OCI-LY7 (cell line): ENCODE data around the gene FBLN2. TPM values are rescaled to one million over a fixed set of nuclear protein-coding genes. Genes with fewer than 3 reads are reported as not detected.

Experiments used
- BruUV-seq: library from RNA; stranded (reverse); fragments of 400-500 nt; replicated peaks from 2 replicates; lab custom pipeline; 2021; lab: Mats Ljungman, UMichigan
- CTCF ChIA-PET: fragments of 300-600 bp; sonication (Branson Sonifier 250); formaldehyde crosslinking; loops from one replicate; lab custom pipeline; 2022; ENCODE audit warnings: antibody characterized with exemption; ENCODE audit not compliant: unreplicated experiment; lab: Charles Lee
- POLR2A ChIA-PET: fragments of 300-600 bp; sonication (Branson Sonifier 250); formaldehyde crosslinking; loops from one replicate; lab custom pipeline; 2022; ENCODE audit warnings: antibody characterized with exemption; lab: Charles Lee
- DNase-seq: peaks from one replicate; pipeline ENCODE4 v3.0.0-alpha.2; 2015; ENCODE audit warnings: low spot score
- H2AFZ ChIP-seq: fragments of 200-600 bp; sonication (generic), shearing (Covaris generic); 2 replicates; pipeline ENCODE4 v1.6.1; 2014; ENCODE audit warnings: mild to moderate bottlenecking, antibody characterized with exemption, low read length, moderate library complexity
- H3K27ac ChIP-seq: fragments of 200-600 bp; sonication (generic); 2 replicates; pipeline ENCODE4 v1.5.1; 2014; ENCODE audit warnings: mixed run types, low read depth, mild to moderate bottlenecking, moderate library complexity, low read length, inconsistent platforms; ENCODE audit not compliant: poor library complexity, severe bottlenecking
- H3K36me3 ChIP-seq: fragments of 200-600 bp; sonication (generic); 2 replicates; pipeline ENCODE4 v1.6.1; 2014; ENCODE audit warnings: mild to moderate bottlenecking, antibody characterized with exemption, low read length, moderate library complexity, mixed read lengths; ENCODE audit not compliant: insufficient read depth
- H3K4me1 ChIP-seq: fragments of 200-600 bp; sonication (generic); 2 replicates; pipeline ENCODE4 v1.5.1; 2014; ENCODE audit warnings: mild to moderate bottlenecking, low read length; ENCODE audit not compliant: insufficient read depth, poor library complexity, severe bottlenecking
- H3K4me2 ChIP-seq: fragments of 200-600 bp; sonication (generic); 2 replicates; pipeline ENCODE4 v1.6.1; 2014; ENCODE audit warnings: mild to moderate bottlenecking, low read length
- H3K4me3 ChIP-seq: fragments of 200-600 bp; sonication (generic); 2 replicates; pipeline ENCODE4 v1.5.1; 2014; ENCODE audit warnings: mild to moderate bottlenecking, low read depth, low read length; ENCODE audit not compliant: poor library complexity, severe bottlenecking
- H3K79me2 ChIP-seq: fragments of 200-600 bp; sonication (generic); 2 replicates; pipeline ENCODE4 v1.6.1; 2016; ENCODE audit warnings: low read depth, mild to moderate bottlenecking, low read length, moderate library complexity, mixed read lengths; ENCODE audit not compliant: insufficient read depth
- H3K9me2 ChIP-seq: fragments of 200-600 bp; sonication (generic); 2 replicates; pipeline ENCODE4 v1.6.1; 2016; ENCODE audit warnings: mild to moderate bottlenecking, low read length, mixed read lengths; ENCODE audit not compliant: insufficient read depth
- H3K9me3 ChIP-seq: fragments of 200-600 bp; sonication (generic); 2 replicates; pipeline ENCODE4 v1.6.1; 2014; ENCODE audit warnings: mild to moderate bottlenecking, mixed run types, low read length, mixed read lengths
- H4K20me1 ChIP-seq: fragments of 200-600 bp; sonication (generic); 2 replicates; pipeline ENCODE4 v1.6.1; 2014; ENCODE audit warnings: mild to moderate bottlenecking, antibody characterized with exemption, low read length, moderate library complexity, mixed read lengths; ENCODE audit not compliant: insufficient read depth
- CTCF ChIP-seq: fragments of 200-600 bp; sonication (generic); conservative IDR thresholded peaks from 2 replicates; pipeline ENCODE4 v1.5.1; 2014; ENCODE audit warnings: mild to moderate bottlenecking, antibody characterized with exemption, low read length, moderate library complexity, mixed read lengths
- EZH2phosphoT487 ChIP-seq: fragments of 200-600 bp; sonication (generic); IDR thresholded peaks from 2 replicates; pipeline ENCODE4 v1.6.1; 2018; ENCODE audit warnings: low read depth, borderline replicate concordance, mild to moderate bottlenecking, mixed run types, antibody characterized with exemption, low read length, moderate library complexity, mixed read lengths
- intact Hi-C: fragments of 100-400 bp; cut with micrococcal nuclease; formaldehyde crosslinking; loops from one replicate; pipeline ENCODE4 v1.10.0; 2022; ENCODE audit not compliant: unreplicated experiment
- total RNA-seq, 2 experiments: library from RNA; depleted of rRNA in 1 of 2; stranded (reverse); fragments of >200 nt in 1 of 2; shearing (Covaris generic) in 1 of 2; gene quantifications; 2 replicates each; pipeline ENCODE4 v1.2.3, GENCODE V29; 2014 to 2022

The FBLN2 gene
- total RNA-seq, 2 experiments from 2014 or later = not detected

- POLR2A ChIA-PET = no interaction called here
- H3K27ac ChIP-seq = no peak overlapping the region
- H3K4me3 ChIP-seq = no peak overlapping the region
- H3K9me3 ChIP-seq = no peaks in the 10 kb centered on the region
- BruUV-seq = no TSS peak
- CTCF ChIA-PET = no interaction called here
- no peak for TF ChIP-seq EZH2phosphoT487
- no peak for TF ChIP-seq CTCF
- no peaks in the 10 kb centered on the region for H3K36me3 ChIP-seq
- H3K4me2 ChIP-seq = no peak overlapping the region
- no peaks in the 10 kb centered on the region for H4K20me1 ChIP-seq
- H3K4me1 ChIP-seq = no peaks in the 10 kb centered on the region
- no peaks in the 10 kb centered on the region for H3K9me2 ChIP-seq
- DNase-seq = no peak
- H2AFZ ChIP-seq = no peak overlapping the region
- intact Hi-C loops = no loop called here
- no peaks in the 10 kb centered on the region for H3K79me2 ChIP-seq
Measured at GRCh38 chr3:13613343-13614190, 64.6 kb downstream of the FBLN2 start.

GRCh38 chr3:13614607-13615006 lies 65.7 kb downstream of the FBLN2 start:
- no peaks in the 10 kb centered on the region for H3K4me1 ChIP-seq
- no peaks in the 10 kb centered on the region for H3K79me2 ChIP-seq
- ChIA-PET POLR2A (no interaction called here), CTCF (no interaction called here)
- no peak overlapping the region for H2AFZ ChIP-seq
- BruUV-seq = no TSS peak
- no peaks in the 10 kb centered on the region for H3K9me2 ChIP-seq
- H3K4me3 ChIP-seq = no peak overlapping the region
- no peaks in the 10 kb centered on the region for H4K20me1 ChIP-seq
- intact Hi-C loops = no loop called here
- no peak overlapping the region for H3K4me2 ChIP-seq
- TF ChIP-seq EZH2phosphoT487 = no peak
- TF ChIP-seq CTCF = no peak
- DNase-seq = no peak
- H3K27ac ChIP-seq = no peak overlapping the region
- H3K36me3 ChIP-seq = no peaks in the 10 kb centered on the region
- H3K9me3 ChIP-seq = no peaks in the 10 kb centered on the region

- H3K79me2 ChIP-seq = no peaks in the 10 kb centered on the region
- ChIA-PET POLR2A (no interaction called here), CTCF (no interaction called here)
- no peaks in the 10 kb centered on the region for H3K9me3 ChIP-seq
- TF ChIP-seq EZH2phosphoT487 = no peak
- no peak for TF ChIP-seq CTCF
- no peaks in the 10 kb centered on the region for H3K4me1 ChIP-seq
- no TSS peak for BruUV-seq
- H3K4me2 ChIP-seq = no peak overlapping the region
- no peaks in the 10 kb centered on the region for H4K20me1 ChIP-seq
- no peak overlapping the region for H2AFZ ChIP-seq
- H3K4me3 ChIP-seq = no peak overlapping the region
- intact Hi-C loops = no loop called here
- H3K27ac ChIP-seq = no peak overlapping the region
- DNase-seq = no peak
- no peaks in the 10 kb centered on the region for H3K36me3 ChIP-seq
- no peaks in the 10 kb centered on the region for H3K9me2 ChIP-seq
Measured at GRCh38 chr3:13615019-13615528, 66.1 kb downstream of the FBLN2 start.
